ENCODE results near the gene SEC14L2.

Gene SEC14L2

DNA sequence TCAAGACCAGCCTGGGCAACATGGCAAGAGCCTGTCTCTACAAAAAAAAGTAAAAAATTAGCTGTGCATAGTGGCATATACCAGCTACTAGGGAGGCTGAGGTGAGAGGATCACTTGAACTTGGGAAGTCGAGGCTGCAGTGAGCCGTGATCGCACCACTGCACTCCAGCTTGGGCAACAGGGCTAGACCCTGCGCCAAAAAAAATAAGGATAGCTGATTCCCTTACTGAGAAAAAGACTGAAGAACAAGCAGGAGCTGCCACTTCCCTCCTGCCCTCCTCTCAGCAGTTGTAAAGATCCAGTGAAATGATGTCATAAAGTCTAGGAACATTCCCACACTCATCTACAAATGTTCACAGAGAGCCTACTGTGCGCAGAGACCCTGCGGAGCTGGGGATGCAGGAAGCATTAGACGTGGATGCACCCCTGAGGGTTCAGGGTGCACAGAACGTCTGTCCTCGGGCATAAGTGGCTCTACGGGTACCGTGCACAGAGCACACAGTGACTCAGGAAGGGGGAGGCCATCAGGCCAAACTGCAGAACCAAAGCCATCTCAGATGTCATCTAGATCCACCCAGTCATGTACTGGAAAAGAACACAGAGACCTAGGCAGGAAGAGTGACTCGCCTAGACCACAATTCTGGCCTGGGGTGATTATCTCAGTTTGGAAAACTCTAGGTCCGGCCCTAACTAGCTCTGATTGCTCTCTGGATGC lies 11.7 kb downstream of the SEC14L2 start:
- no peak for DNase-seq

DNA sequence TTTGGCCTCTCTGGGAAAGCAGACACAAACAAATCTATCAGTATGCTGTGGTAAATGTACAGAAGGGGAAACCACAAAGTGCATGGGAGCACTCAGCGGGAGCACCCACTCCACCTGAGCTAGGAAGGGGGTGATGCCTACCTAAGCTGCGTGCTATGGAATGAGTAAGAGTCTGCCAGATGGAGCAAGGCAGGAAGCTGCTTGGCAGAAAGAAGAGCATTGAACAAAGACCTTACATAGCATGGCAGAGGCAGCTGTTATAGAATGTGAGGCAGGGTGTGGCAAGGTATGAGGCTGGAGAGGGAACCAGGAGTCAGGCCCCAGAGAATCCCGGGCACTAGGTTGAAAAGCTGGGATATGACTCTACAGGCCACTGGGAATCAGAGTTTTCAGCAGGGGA lies 15.0 kb downstream of the SEC14L2 start:
- no peak for DNase-seq

DNA sequence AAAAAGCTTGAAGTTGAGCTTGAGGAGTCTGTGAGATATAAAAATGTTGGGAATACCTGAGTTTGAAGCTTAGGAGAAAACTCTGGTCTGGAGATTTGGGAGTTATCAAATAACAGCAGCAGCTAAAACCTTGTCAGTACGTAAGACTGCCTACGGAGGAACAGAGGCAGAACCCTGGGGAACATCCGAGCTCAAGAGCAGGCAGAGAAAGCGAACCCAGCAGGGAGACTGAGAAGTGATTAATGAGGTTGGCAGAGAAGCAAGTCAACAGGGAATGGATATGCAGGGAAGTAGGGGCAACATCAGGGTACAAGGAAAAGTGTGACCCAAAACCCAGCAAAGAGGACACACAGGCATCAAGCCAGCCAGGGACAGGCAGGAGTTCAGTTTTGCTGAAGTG lies 16.2 kb downstream of the SEC14L2 start:
- no peak for DNase-seq

DNA sequence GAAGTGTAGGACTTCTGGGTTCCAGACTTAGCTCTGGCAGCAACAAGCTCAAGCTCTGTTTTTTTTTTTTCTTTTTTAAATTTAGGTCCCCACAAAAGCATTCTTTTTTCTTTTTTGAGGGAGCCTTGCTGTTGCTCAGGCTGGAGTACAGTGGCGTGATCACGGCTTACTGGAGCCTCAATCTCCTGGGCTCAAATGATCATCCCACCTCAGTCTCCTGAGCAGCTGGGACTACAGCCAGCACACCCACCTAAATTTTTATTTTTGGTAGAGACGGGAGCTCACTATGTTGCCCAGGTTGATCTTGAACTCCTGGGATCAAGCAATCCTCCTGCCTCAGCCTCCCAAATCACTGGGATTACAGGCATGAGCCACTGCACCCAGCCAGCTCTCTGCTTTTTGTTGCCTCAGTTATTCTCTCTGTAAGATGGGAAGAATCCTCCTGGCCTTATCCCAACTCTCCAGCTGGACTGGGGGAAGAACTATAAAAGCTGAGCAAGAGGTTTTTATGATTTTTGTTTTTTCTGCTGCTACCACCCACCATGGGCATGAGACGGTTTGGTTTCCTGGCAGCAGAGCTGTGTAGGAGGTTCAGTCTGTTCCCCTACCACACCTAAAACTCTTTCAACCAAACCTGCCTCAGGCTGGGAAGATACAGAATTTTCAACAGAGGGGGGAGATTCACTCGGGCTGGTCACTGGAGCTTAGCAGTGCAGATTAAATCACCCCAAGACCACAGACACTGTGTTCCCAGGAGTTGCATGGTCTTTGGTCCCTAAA lies 17.1 kb downstream of the SEC14L2 start:
- DNase-seq, result no peak

DNA sequence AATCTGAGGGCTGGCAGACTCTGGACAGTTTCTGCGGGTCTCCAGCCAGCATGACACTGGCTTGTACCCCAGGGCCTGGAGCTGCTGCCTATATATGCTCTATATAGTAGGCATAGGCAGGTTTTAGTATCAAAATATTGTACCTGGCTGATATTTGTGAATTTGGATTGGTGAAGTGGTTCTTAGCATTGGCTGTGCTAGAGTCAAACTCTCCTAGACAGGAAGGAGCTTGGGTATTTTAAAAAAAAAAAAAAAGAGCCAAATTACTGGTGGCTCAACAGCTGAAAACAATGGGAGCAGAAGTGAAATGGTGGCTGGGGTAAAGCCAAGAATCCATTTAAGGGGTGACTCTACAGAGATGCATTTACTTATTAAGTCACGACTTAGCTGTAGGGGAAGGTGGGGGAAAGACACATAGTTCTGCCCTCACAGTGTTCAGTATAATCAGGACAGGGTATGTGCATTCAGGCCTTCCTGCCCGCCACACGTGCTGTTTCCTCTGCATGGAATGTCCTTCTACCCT lies 17.8 kb downstream of the SEC14L2 start:
- no peak for DNase-seq

DNA sequence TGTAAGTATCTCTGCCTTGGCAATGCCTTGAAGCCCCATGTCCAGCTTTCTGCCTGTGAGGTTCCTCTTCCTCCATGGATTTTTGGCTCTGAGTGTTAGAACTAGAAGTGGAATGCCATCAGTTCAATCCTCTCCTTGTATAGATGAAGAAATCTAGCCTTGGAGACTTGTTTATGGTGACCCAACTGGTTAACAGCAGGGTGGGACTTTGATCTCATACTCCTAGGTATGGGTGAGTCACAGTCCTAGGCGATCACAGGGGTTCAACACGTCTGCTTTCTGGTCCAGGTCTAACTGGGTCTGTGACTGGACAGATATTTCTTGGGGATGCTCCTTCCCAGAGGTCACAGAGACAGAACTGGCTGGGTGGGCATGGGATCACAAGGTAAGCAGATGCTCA lies 19.6 kb downstream of the SEC14L2 start:
- DNase-seq, result no peak

DNA sequence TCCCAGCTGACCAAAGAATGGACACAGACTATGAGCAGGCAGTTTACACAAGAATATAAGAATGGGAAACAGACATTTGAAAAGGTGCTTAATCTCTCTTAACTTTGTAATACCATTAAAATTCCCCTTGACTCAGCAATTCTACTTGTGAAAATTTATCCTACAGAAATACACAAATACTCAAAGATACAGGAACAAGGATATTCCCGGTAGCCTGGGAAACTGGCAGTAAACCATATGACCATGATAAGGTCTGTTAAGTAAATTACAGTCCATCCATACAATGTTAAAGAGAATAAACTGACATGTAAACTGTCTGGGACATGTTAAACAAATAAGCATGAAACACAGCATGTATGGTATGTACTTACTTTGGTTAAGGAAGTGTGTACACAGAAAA lies 20.0 kb downstream of the SEC14L2 start:
- DNase-seq, result no peak

DNA sequence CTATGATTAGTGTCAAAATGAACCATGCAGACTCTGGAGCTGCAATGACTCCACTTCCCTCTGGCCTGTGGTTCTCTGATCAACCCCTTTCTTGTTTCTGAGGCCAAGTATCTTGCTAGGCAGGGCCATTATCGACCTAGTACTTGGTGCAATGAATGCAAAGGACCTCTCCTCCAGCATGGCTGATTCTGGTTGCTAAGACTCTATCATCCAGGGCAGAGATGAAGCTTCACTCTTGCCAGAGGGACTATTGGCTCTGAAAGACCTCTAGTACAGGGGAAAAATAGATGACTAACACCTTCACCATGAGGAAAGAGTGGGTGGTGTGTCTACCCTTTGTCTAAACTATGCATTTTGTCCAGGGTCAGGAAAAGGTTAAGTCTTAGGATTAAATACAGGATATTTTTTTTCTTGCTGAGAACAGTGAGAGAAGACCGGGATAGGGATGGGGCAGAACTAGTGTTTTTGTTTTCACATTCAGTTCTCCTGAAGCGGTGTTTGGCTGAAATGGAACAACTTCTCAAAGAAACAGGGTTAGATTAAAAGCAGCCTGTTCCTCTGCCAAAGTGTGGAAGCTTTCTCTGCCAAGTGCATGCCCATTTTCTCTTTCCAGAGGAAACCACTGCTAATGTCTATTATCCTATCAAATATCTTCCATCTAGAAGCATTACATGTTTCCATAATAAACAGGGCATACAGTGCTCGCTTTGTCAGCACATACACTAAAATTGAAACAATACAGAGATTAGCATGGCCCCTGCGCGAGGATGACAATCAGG lies 23.7 kb downstream of the SEC14L2 start:
- no peak for DNase-seq

DNA sequence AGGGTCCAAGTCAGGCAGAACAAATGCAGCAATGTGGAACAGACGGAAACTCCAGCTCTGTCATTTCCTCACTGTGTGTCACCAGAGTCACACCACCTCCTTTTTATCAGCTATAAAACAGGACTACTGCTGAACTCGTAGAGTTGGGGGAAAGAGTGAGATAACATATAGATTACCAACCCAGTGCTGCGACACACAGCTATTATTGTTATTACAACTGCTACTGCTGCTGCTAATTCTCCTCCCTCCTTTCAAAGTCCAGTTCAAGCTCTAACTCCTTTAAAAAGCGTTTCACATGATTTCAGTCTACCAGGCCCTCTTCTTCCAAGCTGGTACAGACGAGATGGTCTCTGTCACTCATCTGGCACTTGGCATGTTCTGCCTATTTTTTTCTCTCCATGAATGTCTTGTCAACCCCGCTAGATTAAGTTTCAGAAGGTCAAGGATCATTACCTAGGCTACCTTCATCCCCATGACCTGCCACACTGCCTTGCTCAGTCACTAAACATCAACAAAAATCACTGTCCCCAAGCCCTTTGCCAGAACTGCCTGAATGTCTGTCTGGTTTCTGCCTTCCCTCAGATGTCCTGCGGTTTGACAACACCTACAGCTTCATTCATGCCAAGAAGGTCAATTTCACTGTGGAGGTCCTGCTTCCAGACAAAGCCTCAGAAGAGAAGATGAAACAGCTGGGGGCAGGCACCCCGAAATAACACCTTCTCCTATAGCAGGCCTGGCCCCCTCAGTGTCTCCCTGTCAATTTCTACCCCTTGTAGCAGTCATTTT lies 25.1 kb downstream of the SEC14L2 start:
- DNase-seq, result no peak

DNA sequence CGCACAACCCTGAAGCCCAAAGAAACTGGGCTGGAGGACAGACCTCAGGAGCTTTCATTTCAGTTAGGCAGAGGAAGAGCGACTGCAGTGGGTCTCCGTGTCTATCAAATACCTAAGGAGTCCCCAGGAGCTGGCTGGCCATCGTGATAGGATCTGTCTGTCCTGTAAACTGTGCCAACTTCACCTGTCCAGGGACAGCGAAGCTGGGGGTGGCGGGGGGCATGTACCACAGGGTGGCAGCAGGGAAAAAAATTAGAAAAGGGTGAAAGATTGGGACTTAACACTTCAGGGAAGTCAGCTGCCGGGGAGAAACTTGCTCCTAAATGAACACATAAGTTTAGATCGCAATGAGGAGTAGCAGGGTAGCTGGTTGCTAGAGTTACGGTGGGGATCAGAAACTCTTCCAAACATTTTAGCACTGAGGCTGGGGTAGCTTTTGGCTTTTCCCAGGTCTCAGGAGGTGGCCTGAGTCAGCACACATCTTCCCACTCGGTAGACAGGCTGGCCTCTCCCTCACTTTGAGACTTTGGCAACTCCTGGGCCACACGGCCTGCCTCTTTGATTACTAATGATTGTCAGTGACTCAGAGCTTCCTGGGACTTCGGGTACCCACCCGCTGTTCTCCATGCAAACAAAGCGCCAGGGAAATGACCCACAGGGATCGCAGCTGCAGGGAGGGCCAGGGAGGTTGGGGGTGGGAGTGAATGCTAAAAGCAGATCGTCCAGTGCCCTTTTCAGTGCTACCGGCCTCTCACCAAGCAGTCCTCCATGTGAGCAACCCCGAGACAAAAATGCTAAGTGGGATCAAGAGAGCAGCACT lies 25.9 kb downstream of the SEC14L2 start:
- DNase-seq, result no peak

DNA sequence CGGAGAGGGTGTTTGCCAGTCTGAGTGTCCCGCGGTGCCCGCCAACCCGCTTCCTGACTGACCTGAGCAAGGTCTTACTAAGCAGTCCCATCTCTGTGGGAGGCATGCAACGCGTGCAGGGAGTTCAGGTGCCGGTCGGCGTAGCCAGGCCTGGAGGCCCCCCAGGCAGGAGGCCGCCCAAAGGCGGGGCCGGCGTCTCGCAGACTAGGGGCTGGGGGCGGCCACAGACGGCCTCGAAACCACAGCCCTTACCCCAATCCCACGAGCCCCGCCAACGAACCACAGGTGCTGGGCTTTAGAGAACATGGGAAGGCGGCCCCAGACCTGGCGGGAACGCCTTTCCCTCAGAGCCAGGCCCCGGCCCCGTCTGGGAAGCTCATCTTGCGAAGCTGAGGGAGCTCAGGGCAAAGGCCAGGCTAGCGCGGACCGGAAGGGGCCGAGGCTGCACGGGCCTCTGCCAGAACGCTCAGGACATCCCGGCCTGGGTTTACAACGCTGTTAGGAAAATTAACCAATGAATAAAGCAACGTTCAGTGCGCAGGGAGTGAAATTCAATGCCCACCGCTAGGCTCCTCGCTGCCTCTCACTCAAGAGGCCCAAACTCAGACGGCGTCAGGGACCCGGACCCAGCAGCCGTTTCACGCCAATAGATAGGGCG lies 26.6 kb downstream of the SEC14L2 start:
- DNase-seq, result no peak

DNA sequence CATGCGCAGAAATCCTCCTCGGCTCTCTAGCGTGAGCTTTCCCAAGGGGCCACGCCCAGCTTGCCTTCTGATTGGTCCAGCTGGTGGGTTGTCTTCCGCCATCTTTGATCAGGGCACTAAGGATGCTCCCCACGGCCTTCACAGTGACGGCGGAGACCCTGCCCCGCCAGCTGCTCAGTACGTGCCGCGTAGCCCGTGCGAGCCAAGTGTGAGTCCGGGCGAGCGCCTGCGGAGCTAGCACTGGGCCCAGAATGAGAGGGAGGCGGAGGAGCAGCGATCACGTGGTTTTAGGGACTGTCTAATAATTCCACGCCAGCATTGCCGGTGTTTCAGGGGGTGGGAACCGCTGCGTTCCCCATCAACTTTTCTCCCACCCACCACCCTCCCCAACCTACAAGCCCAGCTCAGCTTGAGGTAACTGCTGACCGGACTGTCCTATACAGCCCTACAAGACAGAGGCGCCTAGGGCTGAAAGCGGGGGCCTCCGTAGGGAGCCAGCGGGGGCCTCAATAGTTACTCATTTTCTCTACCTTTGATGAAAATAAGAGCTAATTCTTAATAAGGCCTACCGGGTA lies 27.2 kb downstream of the SEC14L2 start:
- DNase-seq, result peak; percentile 99

DNA sequence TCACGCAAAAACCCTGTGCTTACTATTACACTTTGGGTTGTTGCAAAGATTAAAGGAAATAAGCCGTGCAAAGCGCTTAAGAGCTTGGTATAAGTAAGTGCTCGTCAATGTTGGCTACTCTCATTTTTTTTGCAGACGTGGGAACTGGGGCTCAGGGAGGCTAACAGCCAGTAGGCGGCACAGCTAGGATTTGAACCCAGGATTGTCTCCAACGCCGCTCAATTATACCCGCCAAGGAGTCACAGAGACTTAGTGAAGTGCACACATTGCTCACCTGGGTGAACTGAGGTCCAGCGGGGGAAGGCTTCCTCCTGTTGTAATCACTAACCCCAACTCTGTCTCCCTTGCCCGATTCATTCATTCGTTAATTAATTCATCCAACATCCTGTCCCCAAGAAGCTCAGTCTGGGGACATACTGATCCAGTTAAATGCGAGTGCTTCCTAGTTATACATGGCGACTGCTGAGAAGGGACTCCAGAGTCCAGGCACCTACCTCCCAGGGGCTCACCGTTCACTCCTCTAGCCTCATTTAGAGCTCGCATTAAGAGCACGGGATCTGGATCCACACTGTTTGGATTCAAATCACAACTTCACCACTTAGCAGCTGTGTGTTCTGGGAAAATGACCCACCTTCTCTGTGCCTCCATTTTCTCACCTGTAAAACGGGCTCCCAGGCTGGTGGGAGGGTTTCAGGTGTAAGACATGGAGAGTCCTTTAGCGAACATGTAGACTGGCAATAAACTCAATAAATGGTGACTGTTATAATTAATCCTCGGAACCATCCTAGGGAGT lies 27.9 kb downstream of the SEC14L2 start:
- no peak for DNase-seq

DNA sequence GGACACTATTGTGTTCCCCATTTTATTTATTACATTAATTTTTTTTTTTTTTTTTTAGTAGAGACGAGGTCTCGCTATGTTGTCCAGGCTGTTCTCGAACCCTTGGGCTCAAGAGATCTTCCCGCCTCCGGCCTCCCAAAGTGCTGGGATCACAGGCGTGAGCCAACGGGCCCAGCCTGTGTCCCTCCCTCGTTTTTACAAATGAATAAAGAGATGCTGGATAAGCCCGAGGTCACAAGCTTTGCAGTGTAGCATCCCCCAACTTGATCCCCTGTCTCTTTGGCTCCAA lies 28.5 kb downstream of the SEC14L2 start:
- DNase-seq, result no peak

DNA sequence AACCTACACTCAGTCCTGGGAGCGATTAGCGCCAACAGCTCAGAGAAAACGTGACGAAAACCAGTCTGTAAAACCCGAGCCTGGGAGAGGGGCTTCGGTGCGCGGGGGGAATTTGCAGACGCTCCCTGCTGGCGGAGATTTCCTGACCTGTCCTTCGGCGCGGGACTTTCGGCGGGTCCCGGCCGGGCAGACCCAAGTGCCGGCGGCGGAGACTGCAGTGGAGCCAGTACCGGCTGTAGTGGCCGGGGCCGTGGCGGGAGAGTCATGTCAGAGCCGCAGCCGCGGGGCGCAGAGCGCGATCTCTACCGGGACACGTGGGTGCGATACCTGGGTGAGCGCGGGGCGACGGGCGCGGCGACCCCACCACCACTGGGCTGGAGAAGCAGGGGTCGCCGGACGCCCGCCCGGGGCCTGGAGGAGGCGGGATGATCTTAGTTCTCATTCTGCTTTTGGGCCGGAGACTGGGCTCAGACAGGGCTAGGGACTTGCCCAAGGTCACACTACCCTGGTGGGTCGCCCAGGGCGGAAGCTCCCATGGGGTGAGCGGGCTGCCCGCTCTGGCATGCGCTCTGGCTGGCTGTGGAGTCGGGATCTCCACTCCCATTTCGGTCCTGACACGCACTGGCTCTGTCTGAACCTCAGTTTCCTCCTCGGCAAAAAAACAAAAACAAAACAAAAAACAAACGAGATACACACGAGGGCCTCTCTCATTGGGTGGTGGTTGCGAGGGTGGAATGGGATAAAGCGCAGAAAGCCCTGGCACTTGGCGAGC lies 29.0 kb downstream of the SEC14L2 start, which contains the start of gene MTFP1:
Gene MTFP1, plus strand, starts transcription at position 153 of the 772 bp plus-strand sequence. Its CDS starts 112 bp downstream, at position 265.
- peak; percentile 18 for DNase-seq

DNA sequence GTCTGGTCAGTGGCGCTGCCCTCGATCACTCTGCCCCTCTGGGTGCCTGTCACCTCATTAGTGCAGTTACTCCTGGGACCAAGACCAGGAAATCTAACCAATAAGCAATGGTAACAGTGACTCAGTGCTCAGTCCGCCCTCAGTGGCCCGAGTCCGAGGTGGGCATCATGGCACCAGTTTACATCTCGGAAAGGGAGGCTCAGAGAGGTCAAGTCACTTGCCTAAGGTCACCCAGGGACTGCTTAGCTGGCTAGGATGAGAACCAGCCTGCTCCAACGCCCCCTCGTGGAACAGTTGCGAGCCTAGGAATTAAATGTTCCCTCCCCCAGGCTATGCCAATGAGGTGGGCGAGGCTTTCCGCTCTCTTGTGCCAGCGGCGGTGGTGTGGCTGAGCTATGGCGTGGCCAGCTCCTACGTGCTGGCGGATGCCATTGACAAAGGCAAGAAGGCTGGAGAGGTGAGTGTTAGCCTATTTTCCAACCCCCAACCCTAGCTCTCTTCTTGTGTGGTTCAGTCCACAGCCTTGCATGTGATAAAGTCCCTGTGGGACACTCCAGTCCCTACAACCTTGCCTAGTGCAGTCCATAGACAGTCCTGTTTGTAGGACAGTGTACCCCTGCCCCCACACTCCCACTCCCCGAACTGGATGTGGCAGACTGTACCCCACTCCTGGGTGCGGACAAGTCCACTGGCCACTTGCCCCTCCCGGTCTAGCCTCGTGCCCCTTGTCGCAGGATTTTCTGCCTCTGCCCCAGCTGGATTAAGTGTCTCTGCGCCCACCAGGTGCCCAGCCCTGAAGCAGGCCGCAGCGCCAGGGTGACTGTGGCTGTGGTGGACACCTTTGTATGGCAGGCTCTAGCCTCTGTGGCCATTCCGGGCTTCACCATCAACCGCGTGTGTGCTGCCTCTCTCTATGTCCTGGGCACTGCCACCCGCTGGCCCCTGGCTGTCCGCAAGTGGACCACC lies 29.9 kb downstream of the SEC14L2 start:
- peak; percentile 69 for DNase-seq

DNA sequence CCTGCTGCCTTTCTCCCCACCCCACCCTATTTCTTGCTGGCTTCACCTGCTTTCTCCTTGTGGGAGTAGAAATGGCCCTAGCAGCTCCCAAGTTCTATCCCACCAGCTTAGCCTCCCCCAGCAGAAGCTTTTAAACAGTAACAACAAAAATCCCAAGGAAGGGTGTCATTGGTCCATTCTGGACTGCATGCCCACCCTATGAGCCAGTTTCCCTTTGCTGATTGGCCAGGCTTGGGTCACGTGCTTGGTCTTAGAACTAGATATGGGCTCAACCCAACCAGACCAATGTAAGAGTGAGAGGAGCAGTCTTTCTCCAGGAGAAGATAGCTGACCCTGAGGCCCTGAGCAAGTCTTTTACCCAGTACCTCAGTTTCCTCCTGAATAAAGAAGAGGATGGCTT lies 31.1 kb downstream of the SEC14L2 start:
- no peak for DNase-seq

DNA sequence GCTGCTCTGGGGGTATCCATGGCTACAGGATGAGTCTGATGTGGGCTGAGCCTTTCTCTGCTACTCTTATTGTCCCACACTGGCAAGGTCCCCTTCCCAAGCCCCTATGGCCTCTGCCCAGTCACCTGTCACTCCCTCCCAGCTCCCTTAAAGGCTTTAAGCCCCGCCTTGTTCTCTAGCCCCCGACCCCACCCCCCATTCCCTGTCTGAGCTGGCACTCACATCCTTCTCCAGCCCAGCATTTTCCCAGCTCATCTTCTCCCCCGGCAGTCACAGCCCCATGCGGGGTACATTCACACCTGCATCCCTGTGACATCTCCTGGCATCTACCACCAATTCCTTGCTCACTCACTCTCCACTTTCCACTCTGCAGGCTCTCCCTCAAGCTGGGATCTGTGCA lies 33.1 kb downstream of the SEC14L2 start:
- DNase-seq, result no peak
